ENCODE measurements around the gene DRG2.

DRG2 gene, protein sequence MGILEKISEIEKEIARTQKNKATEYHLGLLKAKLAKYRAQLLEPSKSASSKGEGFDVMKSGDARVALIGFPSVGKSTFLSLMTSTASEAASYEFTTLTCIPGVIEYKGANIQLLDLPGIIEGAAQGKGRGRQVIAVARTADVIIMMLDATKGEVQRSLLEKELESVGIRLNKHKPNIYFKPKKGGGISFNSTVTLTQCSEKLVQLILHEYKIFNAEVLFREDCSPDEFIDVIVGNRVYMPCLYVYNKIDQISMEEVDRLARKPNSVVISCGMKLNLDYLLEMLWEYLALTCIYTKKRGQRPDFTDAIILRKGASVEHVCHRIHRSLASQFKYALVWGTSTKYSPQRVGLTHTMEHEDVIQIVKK

DNA sequence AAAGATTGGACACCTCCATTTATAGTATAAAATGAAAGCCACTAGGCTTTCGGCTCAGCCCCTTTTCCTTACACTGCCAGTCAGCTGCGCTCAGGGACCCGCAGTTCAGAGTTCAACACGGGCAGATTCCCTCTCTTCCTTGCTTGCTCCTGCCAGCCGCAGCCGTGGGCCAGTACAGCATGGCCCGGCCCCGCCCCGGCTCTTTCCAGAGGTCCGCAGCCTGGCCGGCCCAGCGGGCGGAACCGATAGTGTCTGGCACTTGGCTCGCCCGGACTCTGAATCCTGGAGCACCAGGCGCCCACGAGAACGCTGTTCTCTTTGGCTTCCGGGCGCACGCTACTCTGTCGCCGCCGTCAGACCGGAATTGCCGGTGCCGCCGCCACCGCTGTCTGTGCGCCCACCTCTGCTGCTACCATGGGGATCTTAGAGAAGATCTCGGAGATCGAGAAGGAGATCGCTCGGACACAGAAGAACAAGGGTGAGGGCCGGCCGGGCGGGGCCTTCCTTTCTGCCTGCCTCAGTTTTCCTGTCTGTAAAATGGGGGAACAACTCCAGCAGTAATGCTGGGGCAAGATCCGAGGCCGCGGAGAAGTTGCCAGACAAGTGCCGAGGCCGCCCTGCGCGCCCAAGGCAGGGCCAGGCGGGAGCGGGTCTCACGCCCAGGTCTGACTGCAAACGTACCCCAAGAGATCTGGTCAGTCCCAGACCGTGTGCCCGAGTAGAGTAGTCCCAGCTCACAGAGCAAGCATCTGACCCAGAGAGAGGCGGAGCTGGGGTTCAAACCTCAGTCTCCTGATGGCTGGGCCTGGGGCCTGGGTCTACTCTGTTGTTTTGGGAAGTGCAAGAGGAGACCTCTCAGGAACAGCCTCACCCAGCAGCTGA, at the start of gene DRG2:
DRG2 (plus strand) TSS at position 339 of the 882 bp plus-strand sequence; CDS start at position 415, 76 bp downstream.
- Histone ChIP-seq H3K9me3 (ENCODE audit: control insufficient read depth, insufficient read depth, low read depth, low read length) (no peaks in the 10 kb centered on the region), H3K27ac (ENCODE audit: low read depth, low read length) (peak within 1 kb of the TSS; percentile 75), H3K4me3 (ENCODE audit: low read depth, low read length) (peak within 1 kb of the TSS; percentile 87), H3K9ac (ENCODE audit: low read length) (peak within 1 kb of the TSS; percentile 86), H3K36me3 (ENCODE audit: control insufficient read depth, insufficient read depth, low read length) (peaks cover 15% of the 10 kb centered on the region), H3K27me3 (ENCODE audit: control insufficient read depth, insufficient read depth, low read length) (no peaks in the 10 kb centered on the region), H3K4me1 (ENCODE audit: control insufficient read depth, insufficient read depth, low read length) (peaks cover 6% of the 10 kb centered on the region; the same call in 1 of the 2 replicates)

- Histone ChIP-seq H3K36me3 (ENCODE audit: control insufficient read depth, insufficient read depth, low read length) (no peaks in the 10 kb centered on the region), H3K27ac (ENCODE audit: low read depth, low read length) (no peak overlapping the region), H3K9me3 (ENCODE audit: control insufficient read depth, insufficient read depth, low read depth, low read length) (no peaks in the 10 kb centered on the region), H3K9ac (ENCODE audit: low read length) (peak overlapping the region; percentile 81), H3K27me3 (ENCODE audit: control insufficient read depth, insufficient read depth, low read length) (no peaks in the 10 kb centered on the region), H3K4me1 (ENCODE audit: control insufficient read depth, insufficient read depth, low read length) (peaks cover 17% of the 10 kb centered on the region), H3K4me3 (ENCODE audit: low read depth, low read length) (peak overlapping the region; percentile 92)
These were observed 49.4 kb upstream of the DRG2 start for GRCh38 chr17:18038149-18038850.

DNA sequence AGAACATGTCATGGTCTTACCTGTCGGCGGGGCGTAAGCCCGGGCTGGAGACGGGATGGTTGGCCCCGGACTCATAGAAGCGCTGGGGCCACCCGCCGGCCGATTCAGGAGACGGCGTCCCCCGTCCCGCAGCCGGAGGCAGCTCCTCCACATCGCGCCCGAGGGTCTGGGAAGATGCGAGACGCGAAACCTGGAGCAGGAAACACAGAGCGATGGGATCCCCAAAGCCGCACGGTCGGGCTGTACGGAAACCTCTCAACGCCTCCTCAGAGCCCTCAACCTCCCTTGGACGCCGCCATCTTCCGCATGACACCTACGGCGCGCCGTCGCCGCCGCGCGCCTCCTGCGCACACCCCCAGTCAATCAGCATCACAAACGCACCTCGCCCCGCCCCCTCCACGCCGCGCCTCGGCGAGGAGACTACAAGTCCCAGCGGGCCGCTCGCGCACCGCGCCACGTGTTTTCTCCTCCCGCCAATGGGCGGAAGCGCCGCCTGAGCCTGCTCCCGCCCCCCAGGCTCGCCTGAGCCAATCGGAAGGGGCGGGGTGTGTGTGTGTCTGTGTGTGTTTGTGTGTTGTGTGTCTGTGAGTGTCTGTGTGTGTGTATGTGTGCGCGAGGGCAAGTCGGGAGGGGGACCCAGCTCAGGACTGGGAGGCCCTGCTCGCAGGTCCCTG, 48.8 kb upstream of the DRG2 start, which contains the start of the genes ATPAF2 and GID4:
ATPAF2 (minus strand) TSS at position 308 of the 674 bp plus-strand sequence; CDS start at position 153, 155 bp downstream.
GID4 (plus strand) TSS at position 548 of the 674 bp plus-strand sequence; CDS start at position 605, 57 bp downstream.
- H3K9me3 ChIP-seq (ENCODE audit: control insufficient read depth, insufficient read depth, low read depth, low read length) = no peaks in the 10 kb centered on the region

GRCh38 chr17:18039535-18040260, 48.0 kb upstream of the DRG2 start:
- peak overlapping the region; percentile 92 for H3K4me3 ChIP-seq (ENCODE audit: low read depth, low read length)
- H3K27ac ChIP-seq (ENCODE audit: low read depth, low read length) = no peak overlapping the region
- peaks cover 3% of the 10 kb centered on the region; the same call in 1 of the 2 replicates for H3K36me3 ChIP-seq (ENCODE audit: control insufficient read depth, insufficient read depth, low read length)
- H3K4me1 ChIP-seq (ENCODE audit: control insufficient read depth, insufficient read depth, low read length) = peaks cover 17% of the 10 kb centered on the region
- no peaks in the 10 kb centered on the region for H3K9me3 ChIP-seq (ENCODE audit: control insufficient read depth, insufficient read depth, low read depth, low read length)
- peak overlapping the region; percentile 68 for H3K9ac ChIP-seq (ENCODE audit: low read length)
- H3K27me3 ChIP-seq (ENCODE audit: control insufficient read depth, insufficient read depth, low read length) = no peaks in the 10 kb centered on the region

More for the DNA sequence above, 48.8 kb upstream of the DRG2 start, which contains the start of the genes ATPAF2 and GID4:
- H3K27ac ChIP-seq (ENCODE audit: low read depth, low read length) = no peak within 1 kb of the TSS
- peak within 1 kb of the TSS; percentile 92 for H3K4me3 ChIP-seq (ENCODE audit: low read depth, low read length)
- no peaks in the 10 kb centered on the region for H3K36me3 ChIP-seq (ENCODE audit: control insufficient read depth, insufficient read depth, low read length)
- H3K9ac ChIP-seq (ENCODE audit: low read length) = peak within 1 kb of the TSS; percentile 81
- H3K27me3 ChIP-seq (ENCODE audit: control insufficient read depth, insufficient read depth, low read length) = no peaks in the 10 kb centered on the region
- peaks cover 17% of the 10 kb centered on the region for H3K4me1 ChIP-seq (ENCODE audit: control insufficient read depth, insufficient read depth, low read length)

GRCh38 chr17:18040261-18040858, 47.4 kb upstream of the DRG2 start:
- H3K4me3 ChIP-seq (ENCODE audit: low read depth, low read length) = peak overlapping the region; percentile 92
- no peak overlapping the region for H3K27ac ChIP-seq (ENCODE audit: low read depth, low read length)
- peaks cover 9% of the 10 kb centered on the region; the same call in 1 of the 2 replicates for H3K36me3 ChIP-seq (ENCODE audit: control insufficient read depth, insufficient read depth, low read length)
- H3K4me1 ChIP-seq (ENCODE audit: control insufficient read depth, insufficient read depth, low read length) = peaks cover 17% of the 10 kb centered on the region
- H3K27me3 ChIP-seq (ENCODE audit: control insufficient read depth, insufficient read depth, low read length) = no peaks in the 10 kb centered on the region
- no peaks in the 10 kb centered on the region for H3K9me3 ChIP-seq (ENCODE audit: control insufficient read depth, insufficient read depth, low read depth, low read length)
- H3K9ac ChIP-seq (ENCODE audit: low read length) = peak overlapping the region; percentile 68

DNA sequence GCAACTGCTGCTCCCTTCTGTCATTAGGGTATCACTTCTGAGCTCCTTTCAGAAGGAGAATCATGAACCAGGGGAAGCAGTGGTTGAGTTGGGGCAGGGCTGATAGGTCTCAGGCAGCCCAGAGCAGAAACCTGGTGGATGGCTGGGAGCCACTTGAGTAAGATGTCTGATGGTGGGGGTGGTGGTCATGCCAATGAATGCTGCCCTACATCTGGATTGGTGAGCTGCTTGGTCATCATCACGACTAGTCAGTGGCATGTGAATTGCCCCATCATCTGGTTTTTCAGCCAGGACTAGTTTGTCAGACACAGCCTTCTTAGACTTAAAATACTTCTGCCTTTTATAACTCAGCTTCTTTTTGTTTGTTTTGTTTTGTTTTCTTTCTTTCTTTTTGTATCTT, 46.0 kb upstream of the DRG2 start:
- H3K27me3 ChIP-seq (ENCODE audit: control insufficient read depth, insufficient read depth, low read length) = no peaks in the 10 kb centered on the region
- no peaks in the 10 kb centered on the region for H3K9me3 ChIP-seq (ENCODE audit: control insufficient read depth, insufficient read depth, low read depth, low read length)
- H3K27ac ChIP-seq (ENCODE audit: low read depth, low read length) = no peak overlapping the region
- H3K36me3 ChIP-seq (ENCODE audit: control insufficient read depth, insufficient read depth, low read length) = peaks cover 16% of the 10 kb centered on the region
- no peak overlapping the region for H3K4me3 ChIP-seq (ENCODE audit: low read depth, low read length)
- H3K9ac ChIP-seq (ENCODE audit: low read length) = no peak overlapping the region
- peaks cover 17% of the 10 kb centered on the region for H3K4me1 ChIP-seq (ENCODE audit: control insufficient read depth, insufficient read depth, low read length)

DNA sequence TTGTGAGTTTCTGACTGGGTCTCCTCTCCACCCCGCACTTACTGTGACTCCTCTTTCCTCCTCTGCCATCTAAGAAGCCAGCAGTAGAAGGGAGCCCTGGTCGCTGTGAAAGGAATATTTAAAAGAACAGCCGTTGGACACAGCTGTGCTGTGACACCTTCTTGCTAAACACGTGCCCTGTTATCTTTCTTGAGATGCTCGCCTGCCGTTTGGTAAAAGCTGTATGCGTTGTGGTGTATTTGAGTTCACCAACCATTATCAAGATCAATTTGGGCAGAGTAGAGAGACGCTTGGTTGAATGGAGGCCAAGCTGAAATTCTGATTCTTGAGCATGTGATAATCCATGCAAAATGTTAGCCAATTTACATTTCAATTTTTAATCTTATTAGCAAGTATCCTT, 44.8 kb upstream of the DRG2 start:
- H3K27me3 ChIP-seq (ENCODE audit: control insufficient read depth, insufficient read depth, low read length) = no peaks in the 10 kb centered on the region
- no peaks in the 10 kb centered on the region for H3K9me3 ChIP-seq (ENCODE audit: control insufficient read depth, insufficient read depth, low read depth, low read length)
- no peak overlapping the region for H3K27ac ChIP-seq (ENCODE audit: low read depth, low read length)
- peaks cover 15% of the 10 kb centered on the region for H3K4me1 ChIP-seq (ENCODE audit: control insufficient read depth, insufficient read depth, low read length)
- no peak overlapping the region for H3K4me3 ChIP-seq (ENCODE audit: low read depth, low read length)
- peaks cover 25% of the 10 kb centered on the region for H3K36me3 ChIP-seq (ENCODE audit: control insufficient read depth, insufficient read depth, low read length)
- H3K9ac ChIP-seq (ENCODE audit: low read length) = no peak overlapping the region

DNA sequence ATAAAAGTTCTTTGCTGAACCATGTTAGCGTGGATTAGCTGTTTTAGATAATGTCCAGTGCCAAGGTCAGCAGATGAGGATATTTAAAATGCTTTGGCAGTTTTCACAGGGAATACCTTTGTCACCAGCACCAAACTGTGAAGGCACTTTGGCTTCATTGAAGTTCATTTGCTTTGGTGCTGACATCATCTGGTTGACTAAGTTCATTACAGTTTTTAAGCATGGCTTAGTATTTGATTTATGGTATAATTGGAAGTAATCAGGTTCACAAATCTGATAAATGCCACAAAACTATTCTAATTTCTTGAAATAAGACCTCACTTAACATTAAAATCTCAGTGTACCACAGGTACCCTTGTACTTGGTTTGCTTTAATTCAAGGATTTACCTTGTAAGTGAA, 44.3 kb upstream of the DRG2 start:
- Histone ChIP-seq H3K9ac (ENCODE audit: low read length) (no peak overlapping the region), H3K27ac (ENCODE audit: low read depth, low read length) (no peak overlapping the region), H3K36me3 (ENCODE audit: control insufficient read depth, insufficient read depth, low read length) (peaks cover 25% of the 10 kb centered on the region), H3K9me3 (ENCODE audit: control insufficient read depth, insufficient read depth, low read depth, low read length) (no peaks in the 10 kb centered on the region), H3K4me1 (ENCODE audit: control insufficient read depth, insufficient read depth, low read length) (peaks cover 12% of the 10 kb centered on the region; the same call in 1 of the 2 replicates), H3K4me3 (ENCODE audit: low read depth, low read length) (no peak overlapping the region), H3K27me3 (ENCODE audit: control insufficient read depth, insufficient read depth, low read length) (no peaks in the 10 kb centered on the region)

DNA sequence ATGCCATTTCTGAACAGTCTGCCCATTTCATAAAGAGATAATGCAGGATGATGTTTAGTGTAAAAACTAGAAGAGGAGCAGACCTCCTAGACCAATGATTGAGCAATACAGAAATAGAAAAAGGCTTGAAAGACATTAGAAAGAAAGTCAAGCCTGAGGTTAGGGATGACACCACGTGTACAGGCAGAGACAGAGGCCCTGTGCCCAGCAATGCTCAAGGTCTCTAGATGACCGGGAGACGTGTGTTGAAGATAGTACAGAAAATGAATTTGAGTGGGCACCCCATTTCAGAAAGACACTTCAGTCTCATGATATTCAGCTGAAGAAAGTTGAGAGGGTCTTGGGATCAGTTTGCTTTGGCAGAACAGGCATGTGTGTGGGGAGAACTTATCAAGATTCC, 43.1 kb upstream of the DRG2 start:
- Histone ChIP-seq H3K4me1 (ENCODE audit: control insufficient read depth, insufficient read depth, low read length) (peaks cover 12% of the 10 kb centered on the region; the same call in 1 of the 2 replicates), H3K9ac (ENCODE audit: low read length) (no peak overlapping the region), H3K9me3 (ENCODE audit: control insufficient read depth, insufficient read depth, low read depth, low read length) (no peaks in the 10 kb centered on the region), H3K27me3 (ENCODE audit: control insufficient read depth, insufficient read depth, low read length) (no peaks in the 10 kb centered on the region), H3K36me3 (ENCODE audit: control insufficient read depth, insufficient read depth, low read length) (peaks cover 25% of the 10 kb centered on the region), H3K4me3 (ENCODE audit: low read depth, low read length) (no peak overlapping the region), H3K27ac (ENCODE audit: low read depth, low read length) (no peak overlapping the region)
